Stimulated activated naive CD8-positive, alpha-beta T cell treated with anti-CD3 and anti-CD28 coated beads, Interleukin-15, Interleukin-2, amounts not matched to agents 100 ng/mL and 50 ng/mL, for 24 hours (primary cell): Measurements from ENCODE around the gene WDR89.
"Not testable (repeated sequence)": the region's sequence is repeated elsewhere in the genome, so short reads cannot be mapped to it uniquely, and the experiment has no call there.

Experiments
- H3K27ac Mint-ChIP-seq: one replicate; pipeline ENCODE4 v1.8.0; 2021; ENCODE audit warnings: mild to moderate bottlenecking, mixed read lengths
- H3K27me3 Mint-ChIP-seq: one replicate; pipeline ENCODE4 v1.8.0; 2021; ENCODE audit warnings: mixed read lengths
- H3K36me3 Mint-ChIP-seq: one replicate; pipeline ENCODE4 v1.8.0; 2021; ENCODE audit warnings: low read depth, mixed read lengths
- H3K4me1 Mint-ChIP-seq: one replicate; pipeline ENCODE4 v1.8.0; 2021; ENCODE audit warnings: low read depth, mixed read lengths
- H3K4me3 Mint-ChIP-seq: one replicate; pipeline ENCODE4 v1.8.0; 2021; ENCODE audit warnings: mild to moderate bottlenecking, mixed read lengths
- H3K9me3 Mint-ChIP-seq: one replicate; pipeline ENCODE4 v1.8.0; 2021; ENCODE audit warnings: mixed read lengths

Gene WDR89

GRCh38 chr14:63594455-63595372 lies 47.0 kb downstream of the WDR89 start:
- H3K36me3 Mint-ChIP-seq, result peaks cover 57% of the 10 kb centered on the region
- H3K4me3 Mint-ChIP-seq, result no peak overlapping the region
- no peaks in the 10 kb centered on the region for H3K27me3 Mint-ChIP-seq
- H3K27ac Mint-ChIP-seq, result no peak overlapping the region
- H3K4me1 Mint-ChIP-seq, result peaks cover 3% of the 10 kb centered on the region
- peaks cover 16% of the 10 kb centered on the region for H3K9me3 Mint-ChIP-seq

GRCh38 chr14:63583046-63583445 lies 58.6 kb downstream of the WDR89 start:
- H3K27ac Mint-ChIP-seq, H3K9me3 Mint-ChIP-seq, H3K27me3 Mint-ChIP-seq, H3K4me3 Mint-ChIP-seq, H3K4me1 Mint-ChIP-seq, H3K36me3 Mint-ChIP-seq: not testable (repeated sequence)

- no peaks in the 10 kb centered on the region for H3K4me1 Mint-ChIP-seq
- no peak overlapping the region for H3K4me3 Mint-ChIP-seq
- no peaks in the 10 kb centered on the region for H3K27me3 Mint-ChIP-seq
- no peaks in the 10 kb centered on the region for H3K9me3 Mint-ChIP-seq
- no peak overlapping the region for H3K27ac Mint-ChIP-seq
- no peaks in the 10 kb centered on the region for H3K36me3 Mint-ChIP-seq
Observed at GRCh38 chr14:63581491-63581890, 60.2 kb downstream of the WDR89 start.

- Mint-ChIP-seq H3K4me1 (no peaks in the 10 kb centered on the region), H3K27me3 (no peaks in the 10 kb centered on the region), H3K27ac (no peak overlapping the region)
Observed at GRCh38 chr14:63578300-63578699, 63.4 kb downstream of the WDR89 start.

GRCh38 chr14:63573581-63573980 lies 68.1 kb downstream of the WDR89 start:
- Mint-ChIP-seq H3K27ac (no peak overlapping the region), H3K4me3 (no peak overlapping the region), H3K9me3 (no peaks in the 10 kb centered on the region), H3K36me3 (no peaks in the 10 kb centered on the region), H3K27me3 (no peaks in the 10 kb centered on the region), H3K4me1 (no peaks in the 10 kb centered on the region)

More at GRCh38 chr14:63578300-63578699, 63.4 kb downstream of the WDR89 start:
- Mint-ChIP-seq H3K36me3 (no peaks in the 10 kb centered on the region), H3K4me3 (no peak overlapping the region), H3K9me3 (no peaks in the 10 kb centered on the region)

DNA sequence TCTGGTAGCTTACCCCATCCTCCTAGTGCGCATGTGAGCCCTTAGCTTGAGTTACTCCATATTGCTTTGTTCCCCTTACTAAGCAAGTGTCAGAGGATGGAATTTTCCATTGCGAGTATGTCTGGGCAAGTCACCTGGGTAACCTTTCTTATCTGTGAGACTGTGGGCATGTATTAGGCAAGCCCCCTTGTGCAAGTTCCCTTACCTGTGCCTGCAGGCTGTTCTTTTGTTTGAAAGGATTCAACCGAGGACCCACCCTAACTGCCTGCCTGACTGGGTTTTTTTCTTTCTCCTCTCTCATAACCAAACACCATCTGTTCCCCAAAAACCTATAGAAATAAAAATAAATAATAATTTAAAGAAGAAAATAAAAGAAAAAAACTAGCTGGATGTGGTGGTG lies 76.2 kb downstream of the WDR89 start:
- no peak overlapping the region for H3K4me3 Mint-ChIP-seq
- no peaks in the 10 kb centered on the region for H3K4me1 Mint-ChIP-seq
- H3K36me3 Mint-ChIP-seq, result no peaks in the 10 kb centered on the region
- H3K9me3 Mint-ChIP-seq, result no peaks in the 10 kb centered on the region
- no peak overlapping the region for H3K27ac Mint-ChIP-seq
- peaks cover 7% of the 10 kb centered on the region for H3K27me3 Mint-ChIP-seq

DNA sequence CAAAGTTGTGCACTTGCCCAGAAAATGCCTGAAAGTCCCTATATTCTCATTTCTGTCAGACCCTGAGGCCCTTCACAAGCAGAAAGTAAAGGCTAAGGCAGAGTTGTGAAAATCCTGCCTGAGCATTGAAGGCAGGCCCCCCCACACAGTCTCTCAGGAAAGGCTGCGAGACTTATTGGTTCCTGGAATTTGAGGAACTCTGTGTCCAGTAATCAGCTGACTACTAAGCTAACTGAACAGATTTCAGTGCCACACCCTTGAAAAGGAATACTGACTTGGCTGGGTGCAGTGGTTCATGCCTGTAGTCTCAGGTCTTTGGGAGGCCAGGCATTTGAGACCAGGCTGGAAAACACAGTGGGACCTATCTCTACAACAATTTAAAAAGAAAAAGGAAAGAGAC lies 77.4 kb downstream of the WDR89 start:
- H3K9me3 Mint-ChIP-seq, result no peaks in the 10 kb centered on the region
- no peak overlapping the region for H3K27ac Mint-ChIP-seq

DNA sequence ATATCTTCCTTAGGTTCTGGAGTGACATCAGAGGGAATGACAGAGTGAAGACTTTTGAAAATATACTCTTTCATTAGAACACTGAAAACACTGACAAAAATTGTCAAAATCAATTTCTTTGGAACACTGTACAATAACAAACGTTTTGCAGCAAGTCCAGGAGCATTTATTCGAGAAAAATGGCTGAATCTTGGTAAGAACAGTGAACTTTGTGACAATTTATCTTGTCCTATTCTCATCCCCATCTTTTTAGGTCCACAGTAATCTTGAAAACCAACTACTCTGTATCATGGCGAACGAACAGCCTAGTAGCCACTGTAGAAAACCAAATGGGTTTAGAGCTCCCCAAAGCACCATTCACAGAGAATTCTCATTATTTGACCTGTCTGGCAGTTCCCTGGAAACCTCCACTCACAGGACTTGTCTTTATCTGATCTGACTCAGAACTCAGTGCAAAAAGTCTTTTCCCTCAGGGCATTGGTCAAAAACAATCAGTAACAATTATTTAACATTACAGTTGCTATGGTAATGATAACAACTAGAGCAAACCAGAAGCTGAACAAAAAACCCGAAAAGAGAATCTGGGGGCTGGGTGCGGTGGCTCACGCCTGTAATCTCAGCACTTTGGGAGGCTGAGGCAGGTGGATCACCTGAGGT lies 78.2 kb downstream of the WDR89 start:
- Mint-ChIP-seq H3K4me1 (no peaks in the 10 kb centered on the region), H3K27ac (no peak overlapping the region), H3K36me3 (no peaks in the 10 kb centered on the region), H3K27me3 (peaks cover 7% of the 10 kb centered on the region), H3K4me3 (no peak overlapping the region), H3K9me3 (no peaks in the 10 kb centered on the region)

More for the DNA sequence above, 77.4 kb downstream of the WDR89 start:
- H3K4me3 Mint-ChIP-seq, result no peak overlapping the region
- H3K27me3 Mint-ChIP-seq, result peaks cover 7% of the 10 kb centered on the region
- no peaks in the 10 kb centered on the region for H3K4me1 Mint-ChIP-seq
- no peaks in the 10 kb centered on the region for H3K36me3 Mint-ChIP-seq

- no peaks in the 10 kb centered on the region for H3K4me1 Mint-ChIP-seq
- no peaks in the 10 kb centered on the region for H3K36me3 Mint-ChIP-seq
- no peak overlapping the region for H3K27ac Mint-ChIP-seq
- no peaks in the 10 kb centered on the region for H3K9me3 Mint-ChIP-seq
- peaks cover 9% of the 10 kb centered on the region for H3K27me3 Mint-ChIP-seq
- H3K4me3 Mint-ChIP-seq, result no peak overlapping the region
Observed at GRCh38 chr14:63562405-63562804, 79.3 kb downstream of the WDR89 start.

DNA sequence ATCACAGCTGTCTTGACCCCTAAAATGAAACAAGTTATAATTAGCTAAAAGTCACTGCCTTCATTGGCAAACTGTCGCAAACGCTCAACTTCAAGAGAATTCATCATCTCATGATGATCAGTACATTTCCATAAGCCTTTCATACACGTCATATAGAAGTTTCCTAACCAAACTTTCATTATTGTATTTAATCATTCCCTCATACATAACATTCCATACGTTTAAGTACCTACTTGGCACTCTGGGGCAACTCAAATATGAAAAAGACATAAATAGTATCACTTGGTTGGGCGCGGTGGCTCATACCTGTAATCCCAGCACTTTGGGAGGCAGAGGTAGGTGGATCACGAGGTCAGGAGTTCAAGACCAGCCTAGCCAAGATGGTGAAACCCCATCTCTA lies 86.1 kb downstream of the WDR89 start:
- peaks cover 7% of the 10 kb centered on the region for H3K27me3 Mint-ChIP-seq
- no peaks in the 10 kb centered on the region for H3K36me3 Mint-ChIP-seq
- H3K9me3 Mint-ChIP-seq, result no peaks in the 10 kb centered on the region
- peak overlapping the region; percentile 1 for H3K27ac Mint-ChIP-seq
- no peak overlapping the region for H3K4me3 Mint-ChIP-seq
- H3K4me1 Mint-ChIP-seq, result peaks cover 6% of the 10 kb centered on the region

GRCh38 chr14:63551332-63551731 lies 90.3 kb downstream of the WDR89 start:
- Mint-ChIP-seq H3K4me1 (peaks cover 6% of the 10 kb centered on the region), H3K27me3 (no peaks in the 10 kb centered on the region), H3K4me3 (no peak overlapping the region), H3K9me3 (no peaks in the 10 kb centered on the region), H3K36me3 (no peaks in the 10 kb centered on the region), H3K27ac (no peak overlapping the region)

DNA sequence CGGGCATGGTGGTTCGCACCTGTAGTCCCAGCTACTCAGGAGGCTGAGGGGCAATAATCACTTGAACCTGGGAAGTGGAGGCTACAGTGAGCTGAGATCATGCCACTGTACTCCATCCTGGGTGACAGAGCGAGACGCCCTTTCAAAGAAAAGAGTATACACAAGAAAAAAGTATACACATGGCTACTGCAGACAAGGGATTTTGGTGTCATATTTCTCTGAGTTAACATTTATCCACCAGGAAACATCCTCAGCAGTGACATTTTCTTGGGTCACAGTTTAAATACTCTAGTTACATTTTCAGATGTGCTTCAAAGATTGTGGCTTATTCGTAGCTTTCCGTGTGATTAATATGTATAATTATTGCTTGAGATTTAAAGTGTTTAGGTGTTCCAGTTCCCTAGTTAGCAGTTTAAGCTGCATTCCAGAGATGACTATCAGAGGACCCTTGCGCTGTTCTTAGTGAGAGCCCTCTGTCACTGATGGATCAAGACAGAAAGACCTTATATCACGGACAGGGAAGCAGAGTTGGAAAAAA lies 93.8 kb downstream of the WDR89 start:
- H3K27ac Mint-ChIP-seq, result no peak overlapping the region
- no peaks in the 10 kb centered on the region for H3K36me3 Mint-ChIP-seq
- H3K4me3 Mint-ChIP-seq, result no peak overlapping the region
- H3K9me3 Mint-ChIP-seq, result no peaks in the 10 kb centered on the region
- no peaks in the 10 kb centered on the region for H3K27me3 Mint-ChIP-seq
- peaks cover 18% of the 10 kb centered on the region for H3K4me1 Mint-ChIP-seq
